B cell (primary cell): ENCODE measurements around the gene DSCAML1.

Experiments used
- CTCF ChIP-seq: fragments of 200-600 bp; IDR thresholded peaks from one replicate; pipeline ENCODE4 v1.8.0; 2022; ENCODE audit warnings: antibody characterized with exemption, mild to moderate bottlenecking
- EZH2 ChIP-seq: IDR thresholded peaks from 2 replicates; pipeline ENCODE4 v1.6.1; 2012; ENCODE audit warnings: borderline replicate concordance, low read depth, mild to moderate bottlenecking, moderate library complexity, low read length; ENCODE audit not compliant: insufficient read depth, poor library complexity, severe bottlenecking

- TF ChIP-seq CTCF (no peak), EZH2 (no peak)
These were observed 370.1 kb downstream of the DSCAML1 start for GRCh38 chr11:117426941-117427340.
